Measurements from ENCODE around the gene MED12L. TPM values are rescaled to one million over a fixed set of nuclear protein-coding genes. Genes with fewer than 3 reads are reported as not detected.

Gene MED12L
- total and polyA plus RNA-seq, 9 donors, result 0.15 to 2.4 (median 0.75) TPM

GRCh38 chr3:151106311-151106710 lies 20.8 kb downstream of the MED12L start:
- Histone ChIP-seq H3K4me1 (ENCODE audit: insufficient read depth) (peaks cover 1% of the 10 kb centered on the region), H3K27me3 (no peaks in the 10 kb centered on the region), H3K27ac (no peak overlapping the region), H3K36me3 (no peaks in the 10 kb centered on the region), H3K9me3 (no peaks in the 10 kb centered on the region), H3K4me3 (no peak overlapping the region)
- no peak for DNase-seq
- 92 to 100% (median 97%) methylated on average over 2 of the region's 2 CpGs for WGBS, 3 donors
- intact Hi-C loops (cut with DNase I), result no loop called here
- TF ChIP-seq CTCF (IDR thresholded peaks at IDR 0.05) (no peak), POLR2A (IDR thresholded peaks at IDR 0.05) (no peak), EP300 (IDR thresholded peaks at IDR 0.05) (no peak)

GRCh38 chr3:151107177-151107576 lies 21.7 kb downstream of the MED12L start:
- Histone ChIP-seq H3K27me3 (no peaks in the 10 kb centered on the region), H3K4me1 (ENCODE audit: insufficient read depth) (peaks cover 1% of the 10 kb centered on the region), H3K27ac (no peak overlapping the region), H3K36me3 (no peaks in the 10 kb centered on the region), H3K9me3 (no peaks in the 10 kb centered on the region), H3K4me3 (no peak overlapping the region)
- intact Hi-C loops (cut with DNase I), result no loop called here
- TF ChIP-seq POLR2A (IDR thresholded peaks at IDR 0.05) (no peak), EP300 (IDR thresholded peaks at IDR 0.05) (no peak), CTCF (IDR thresholded peaks at IDR 0.05) (no peak)
- 89 to 92% (median 90%) methylated on average over 4 of the region's 4 CpGs for WGBS, 3 donors
- no peak for DNase-seq

- no peak for DNase-seq
- no peak overlapping the region for H3K4me3 ChIP-seq
- H3K27ac ChIP-seq, result no peak overlapping the region
- no peaks in the 10 kb centered on the region for H3K9me3 ChIP-seq
- 86 to 91% (median 90%) methylated on average over 5 of the region's 5 CpGs for WGBS, 3 donors
- H3K36me3 ChIP-seq, result no peaks in the 10 kb centered on the region
- TF ChIP-seq CTCF (IDR thresholded peaks at IDR 0.05), result no peak
- no peak for TF ChIP-seq EP300 (IDR thresholded peaks at IDR 0.05)
- no peak for TF ChIP-seq POLR2A (IDR thresholded peaks at IDR 0.05)
- peaks cover 1% of the 10 kb centered on the region for H3K4me1 ChIP-seq (ENCODE audit: insufficient read depth)
- H3K27me3 ChIP-seq, result no peaks in the 10 kb centered on the region
- intact Hi-C loops (cut with DNase I), result no loop called here
Observed at GRCh38 chr3:151107701-151108100, 22.2 kb downstream of the MED12L start.

GRCh38 chr3:151109286-151109800 lies 23.9 kb downstream of the MED12L start:
- TF ChIP-seq POLR2A (IDR thresholded peaks at IDR 0.05) (no peak), CTCF (IDR thresholded peaks at IDR 0.05) (no peak), EP300 (IDR thresholded peaks at IDR 0.05) (no peak)
- H3K36me3 ChIP-seq, result no peaks in the 10 kb centered on the region
- no peaks in the 10 kb centered on the region for H3K27me3 ChIP-seq
- no peak overlapping the region for H3K4me3 ChIP-seq
- peak overlapping the region in 1 of 2 donors; percentile 60 for H3K27ac ChIP-seq
- H3K4me1 ChIP-seq (ENCODE audit: insufficient read depth), result peaks cover 1% of the 10 kb centered on the region
- H3K9me3 ChIP-seq, result no peaks in the 10 kb centered on the region
- WGBS, 3 donors, result 15 to 39% (median 15%) methylated on average over 8 of the region's 8 CpGs
- DNase-seq, result no peak
- intact Hi-C loops (cut with DNase I), result no loop called here

All from ovary (tissue), 9 donors.